GM10847 (cell line): Measurements from ENCODE around the gene FRMD8.

Experiments
- POLR2A ChIP-seq: IDR thresholded peaks from 2 replicates; pipeline ENCODE4 v1.6.1; 2011; ENCODE audit not compliant: insufficient read length; ENCODE audit errors: extremely low read depth

The FRMD8 gene

DNA sequence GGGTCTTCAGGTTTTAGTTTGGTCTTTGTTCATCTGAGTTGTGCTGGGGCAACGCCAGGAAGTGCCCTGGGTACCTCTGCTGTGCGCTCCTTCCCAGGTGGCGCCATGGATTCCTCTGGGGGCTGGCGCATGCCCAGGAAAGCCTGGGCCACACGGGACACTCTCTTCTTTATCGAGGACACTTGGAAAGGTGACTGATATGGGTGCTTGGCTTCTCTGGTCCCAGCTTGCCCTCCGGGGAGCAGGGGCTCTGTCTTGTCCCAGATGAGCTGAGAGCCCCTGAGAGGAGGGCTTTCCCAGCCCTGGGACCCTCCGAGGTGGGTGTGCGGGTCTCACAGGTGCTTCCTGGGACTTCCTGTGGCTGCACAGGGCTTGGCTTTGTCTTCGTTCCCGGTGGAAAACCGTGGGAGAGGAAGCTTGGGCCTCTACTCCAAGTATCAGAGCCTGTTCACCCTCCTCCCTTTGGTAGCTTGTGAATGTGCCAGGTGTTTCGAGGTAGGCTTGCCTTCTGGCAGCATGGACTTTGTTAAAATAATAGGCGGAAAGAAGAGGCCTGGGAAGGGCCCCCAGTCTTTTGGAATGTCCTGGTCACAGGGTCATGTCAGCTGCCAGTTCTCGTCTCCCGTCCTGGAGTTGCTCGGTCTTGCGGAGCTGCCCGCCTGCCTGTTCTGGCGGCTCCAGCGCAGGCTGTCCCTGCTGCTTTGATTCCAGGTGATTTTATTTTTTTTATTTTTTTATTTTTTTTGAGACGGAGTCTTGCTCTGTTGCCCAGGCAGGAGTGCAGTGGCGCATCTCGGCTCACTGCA is 26.0 kb downstream of the FRMD8 start:
- TF ChIP-seq POLR2A: no peak

DNA sequence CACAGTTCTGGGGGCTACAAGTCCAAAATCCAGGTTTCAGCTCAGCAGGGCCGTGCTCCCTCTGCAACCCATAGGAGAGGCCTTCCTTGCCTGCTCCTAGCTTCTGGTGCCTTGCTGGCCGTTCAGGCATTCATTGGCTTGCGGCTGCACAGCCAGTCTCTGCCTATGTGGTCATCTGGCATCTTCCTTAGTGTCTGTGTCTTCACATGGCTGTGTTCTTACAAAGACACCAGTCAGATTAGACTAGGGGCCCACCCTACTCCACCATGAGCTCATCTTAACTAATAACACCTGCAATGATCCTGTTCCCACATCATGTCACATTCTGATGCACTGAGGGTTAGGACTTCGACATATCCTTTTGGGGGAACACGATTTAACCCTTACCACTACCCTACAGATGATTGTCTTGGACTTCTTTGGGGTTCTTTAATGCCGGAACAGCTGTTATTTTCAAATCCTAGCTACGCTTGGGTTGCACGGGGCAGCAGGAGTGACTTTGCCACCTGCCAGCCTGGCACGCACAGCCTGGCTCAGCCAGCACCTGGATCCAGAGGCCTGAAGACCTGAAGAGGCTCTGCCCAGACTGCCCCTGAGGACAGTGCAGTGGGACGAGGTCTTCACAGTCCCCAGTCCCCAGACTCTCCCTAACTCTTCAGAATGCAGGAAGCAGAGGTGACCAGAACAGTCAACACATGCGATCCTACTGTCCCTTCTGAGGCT is 28.5 kb downstream of the FRMD8 start:
- no peak for TF ChIP-seq POLR2A

DNA sequence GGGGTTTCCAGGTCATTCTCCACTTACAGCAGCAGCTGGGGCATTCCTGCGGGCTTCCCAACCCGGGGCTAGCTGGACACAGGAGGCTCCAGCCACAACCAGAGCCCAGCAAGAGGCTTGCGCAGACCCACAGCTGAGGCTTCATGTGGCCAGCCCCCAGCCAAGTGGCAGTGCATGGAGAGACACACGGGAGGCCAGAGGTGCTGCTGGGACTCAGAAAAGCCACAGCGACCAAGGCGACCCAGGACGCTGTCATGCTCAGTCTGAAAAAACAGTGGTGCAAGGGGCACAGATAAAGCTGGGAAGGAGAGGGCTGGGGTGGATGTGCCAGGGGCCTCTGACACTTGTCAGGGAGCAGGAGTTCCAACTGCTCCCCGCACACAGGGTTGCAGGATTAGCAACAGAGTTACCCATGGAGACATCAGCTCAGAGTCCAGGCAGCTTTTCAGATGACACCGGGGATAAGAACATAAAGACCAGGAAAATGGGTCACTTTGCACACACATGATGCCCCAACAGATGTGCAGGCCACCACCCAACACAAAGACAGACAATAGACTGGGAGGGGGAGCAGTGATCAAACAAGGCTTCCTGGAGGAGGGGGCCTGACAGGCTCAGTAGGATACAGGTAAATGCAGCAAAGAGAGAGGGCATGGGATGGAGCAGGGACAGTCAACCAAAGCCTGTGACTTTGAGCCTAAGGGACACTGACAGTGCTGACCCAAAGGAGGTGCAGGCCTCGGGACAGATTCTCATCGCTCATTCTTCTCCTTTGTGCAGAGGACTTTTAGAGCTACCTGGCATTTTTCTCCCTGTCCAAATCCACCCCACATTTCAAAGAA is 29.3 kb downstream of the FRMD8 start:
- no peak for TF ChIP-seq POLR2A

DNA sequence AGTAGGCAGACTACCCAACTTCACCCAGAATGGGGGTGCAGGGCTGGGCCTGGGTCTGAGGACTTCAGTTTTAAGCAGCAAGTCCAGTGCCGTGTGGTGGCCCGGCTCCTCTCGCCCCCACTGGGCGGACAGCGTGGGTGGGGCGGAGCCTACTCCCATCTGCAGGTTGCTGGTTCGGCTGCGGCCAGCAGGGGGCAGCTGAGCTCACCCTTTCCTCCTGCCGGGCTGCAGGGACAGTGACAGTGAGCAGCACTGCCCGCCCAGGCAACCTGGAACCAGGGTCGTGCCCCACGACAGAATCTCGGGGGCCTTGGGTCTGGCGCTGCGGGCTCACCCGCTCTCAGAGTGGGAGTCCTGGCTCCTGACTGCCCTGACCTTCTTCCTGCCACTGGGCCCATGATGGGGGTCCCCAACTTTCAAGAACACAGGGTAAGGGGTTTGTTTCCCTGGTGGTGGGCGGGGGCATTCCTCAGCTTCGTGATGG is 29.9 kb downstream of the FRMD8 start:
- peak; percentile 16 for TF ChIP-seq POLR2A

DNA sequence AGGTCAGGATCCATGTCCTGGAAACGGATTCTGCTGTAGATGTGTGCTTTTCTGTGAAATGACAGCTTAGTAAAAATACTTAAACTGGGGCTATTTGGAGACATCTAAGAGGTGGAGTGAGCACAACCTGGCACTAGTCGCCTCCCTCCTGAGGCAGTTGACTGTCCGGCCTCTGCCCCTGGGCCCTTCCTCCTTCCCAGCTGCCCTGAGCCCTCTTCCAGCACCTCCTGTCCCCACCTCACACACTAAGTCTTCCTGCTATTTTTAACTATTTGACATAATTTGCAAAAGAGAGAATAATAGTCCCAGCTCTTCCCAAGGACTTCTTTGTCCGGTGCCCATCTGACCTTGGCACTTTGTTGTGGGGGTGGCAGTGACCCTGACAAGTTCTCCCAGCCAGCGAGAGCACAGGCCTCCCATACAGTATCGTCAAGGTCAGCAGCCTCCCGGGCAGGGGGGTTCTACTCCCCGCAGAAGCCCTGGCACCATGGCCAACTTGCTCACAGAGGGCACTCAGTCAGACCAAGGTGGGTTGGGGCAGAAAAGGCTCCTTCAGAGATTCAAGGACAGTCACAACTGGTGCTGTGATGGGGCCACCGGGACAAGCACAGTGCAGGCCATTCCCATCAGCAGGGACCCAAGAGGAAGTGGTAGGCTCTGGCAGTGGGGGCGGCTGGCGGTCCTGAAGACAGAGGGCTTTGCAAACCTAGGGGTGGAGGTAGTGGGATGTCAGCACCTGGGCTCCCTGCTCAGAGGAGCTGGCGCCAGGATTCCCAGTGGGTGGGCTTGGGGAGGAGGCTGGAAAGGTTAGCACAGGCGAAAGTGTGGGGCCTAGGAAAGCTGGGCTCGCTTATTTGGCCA is 30.6 kb downstream of the FRMD8 start:
- TF ChIP-seq POLR2A: no peak

DNA sequence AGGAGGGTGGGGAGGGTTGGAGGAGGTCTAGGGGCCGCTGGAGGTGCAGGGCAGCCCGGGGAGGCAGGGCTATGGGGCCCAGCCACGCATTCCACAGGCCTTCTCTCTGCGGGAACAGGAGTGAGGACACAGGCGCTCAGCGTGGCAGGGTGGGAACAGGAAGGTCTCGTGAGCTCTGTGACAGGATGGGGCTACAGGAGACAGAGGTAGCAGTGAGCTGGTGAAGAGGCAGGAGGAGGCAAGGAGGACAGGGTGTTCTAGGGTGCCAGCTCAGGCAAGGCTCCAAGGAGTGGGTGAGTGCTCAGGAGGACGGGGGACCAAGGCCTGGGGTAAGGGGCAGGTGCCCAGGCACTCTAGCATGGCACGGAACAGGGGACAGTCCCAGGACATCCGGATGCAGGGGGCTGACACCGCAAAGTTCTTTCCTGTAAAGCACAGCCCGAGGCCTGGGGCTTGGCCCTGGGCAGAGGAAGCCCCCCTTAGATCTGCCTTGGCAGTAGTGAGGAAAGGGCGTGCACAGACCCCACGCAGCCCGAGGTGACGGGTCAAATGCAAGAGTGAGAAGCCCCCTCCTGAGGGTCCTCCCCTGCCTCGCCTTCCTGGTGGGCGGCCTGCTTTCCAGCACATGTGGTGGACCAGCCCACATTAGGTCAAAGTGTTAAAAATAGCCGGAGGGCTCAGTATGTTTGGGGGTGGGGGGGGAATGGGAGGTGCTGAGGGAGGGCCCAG is 31.4 kb downstream of the FRMD8 start:
- TF ChIP-seq POLR2A: no peak

DNA sequence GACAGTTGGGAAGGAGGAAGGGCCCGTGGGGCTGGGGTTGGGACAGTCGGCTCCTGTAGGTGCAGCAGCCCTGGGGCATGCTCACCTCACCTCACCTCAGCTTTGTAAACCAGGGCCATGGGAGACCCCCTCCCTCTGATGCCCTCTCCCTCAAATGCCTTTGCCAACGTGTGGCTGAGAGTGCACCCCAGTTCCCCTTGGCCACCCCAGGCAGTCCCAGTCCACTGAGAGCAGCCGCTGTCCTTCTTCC is 31.9 kb downstream of the FRMD8 start:
- no peak for TF ChIP-seq POLR2A

DNA sequence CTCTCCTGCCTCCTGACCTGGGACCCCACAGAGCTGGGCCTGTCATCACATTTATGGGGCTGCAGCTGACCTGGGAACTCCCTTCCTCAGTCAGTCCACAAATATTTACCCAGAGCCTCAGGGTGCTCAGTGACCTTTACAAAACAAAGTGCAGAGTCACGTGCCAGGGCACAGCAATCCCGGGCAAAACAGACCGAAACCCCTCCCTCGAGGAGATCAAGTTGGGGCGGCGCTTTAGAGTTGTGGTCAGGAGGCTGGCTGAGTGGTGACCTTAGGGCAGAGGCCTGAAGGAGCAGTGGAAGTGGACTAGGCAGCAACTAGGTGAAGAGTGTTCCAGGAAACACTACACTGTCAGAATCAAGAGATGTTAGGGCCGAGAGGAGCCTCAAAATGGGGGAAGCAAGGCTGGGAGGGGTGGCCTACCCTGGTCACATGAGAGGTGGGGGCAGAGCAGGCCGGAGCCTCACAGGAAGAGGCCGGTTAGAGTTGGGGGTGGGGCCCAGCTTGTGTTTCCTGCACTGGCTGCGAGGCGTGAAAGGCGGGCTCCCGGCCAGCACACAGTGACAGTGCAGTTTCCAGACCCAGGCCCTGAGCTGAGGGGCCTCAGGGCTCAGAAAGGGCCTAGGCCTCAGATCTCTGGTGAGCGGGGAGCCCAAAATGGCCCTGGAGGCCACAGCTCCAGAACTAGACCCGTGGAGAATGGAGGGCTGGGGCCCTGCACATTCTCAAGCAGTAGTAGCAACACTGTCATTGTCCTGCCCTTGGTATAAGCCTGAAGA is 32.4 kb downstream of the FRMD8 start:
- TF ChIP-seq POLR2A: peak; percentile 89

DNA sequence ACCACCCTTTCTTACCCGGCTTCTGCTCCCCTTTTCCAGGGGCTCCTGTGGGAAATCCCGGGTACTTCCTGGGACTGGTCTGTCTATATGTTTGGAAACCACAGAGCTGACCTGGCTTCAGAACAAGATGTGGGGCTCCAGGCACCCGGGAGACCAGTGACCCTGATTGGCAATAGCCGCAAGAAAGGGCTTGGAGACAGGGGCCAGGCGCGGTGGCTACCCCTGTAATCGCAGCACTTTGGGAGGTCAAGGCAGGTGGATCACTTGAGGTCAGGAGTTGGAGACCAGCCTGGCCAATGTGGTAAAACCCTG is 33.0 kb downstream of the FRMD8 start:
- TF ChIP-seq POLR2A: no peak

DNA sequence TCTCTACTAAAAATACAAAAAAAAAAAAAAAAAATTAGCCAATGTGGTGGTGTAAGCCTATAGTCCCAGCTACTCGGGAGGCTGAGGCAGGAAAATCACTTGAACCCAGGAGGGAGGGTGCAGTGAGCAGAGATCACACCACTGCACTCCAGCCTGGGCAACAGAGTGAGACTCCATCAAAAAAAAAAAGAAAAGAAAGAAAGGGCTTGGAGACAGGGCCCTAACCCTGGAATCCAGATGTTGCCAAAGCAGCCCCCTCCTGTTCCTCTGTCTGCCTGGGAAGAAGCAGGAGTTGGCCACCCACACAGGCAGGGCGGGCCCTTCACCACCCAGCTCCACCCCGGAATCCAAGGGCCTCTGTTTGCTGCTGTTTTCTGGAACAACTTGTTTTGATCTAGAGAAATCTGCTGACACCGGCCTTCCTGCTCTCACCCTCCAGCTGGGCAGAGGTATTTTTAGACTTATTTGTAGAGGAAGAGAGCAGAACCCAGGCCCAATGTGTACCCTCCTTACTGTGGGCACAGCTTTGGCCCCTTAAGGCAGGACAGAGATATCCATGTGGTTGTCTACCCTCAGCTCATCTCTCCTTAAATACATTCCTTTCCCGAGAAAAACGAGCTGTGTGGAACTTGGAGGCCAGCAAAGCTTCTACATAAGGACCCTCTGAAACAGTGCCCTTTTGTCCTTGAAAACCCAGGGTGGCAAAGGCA is 33.5 kb downstream of the FRMD8 start:
- peak; percentile 38 for TF ChIP-seq POLR2A

DNA sequence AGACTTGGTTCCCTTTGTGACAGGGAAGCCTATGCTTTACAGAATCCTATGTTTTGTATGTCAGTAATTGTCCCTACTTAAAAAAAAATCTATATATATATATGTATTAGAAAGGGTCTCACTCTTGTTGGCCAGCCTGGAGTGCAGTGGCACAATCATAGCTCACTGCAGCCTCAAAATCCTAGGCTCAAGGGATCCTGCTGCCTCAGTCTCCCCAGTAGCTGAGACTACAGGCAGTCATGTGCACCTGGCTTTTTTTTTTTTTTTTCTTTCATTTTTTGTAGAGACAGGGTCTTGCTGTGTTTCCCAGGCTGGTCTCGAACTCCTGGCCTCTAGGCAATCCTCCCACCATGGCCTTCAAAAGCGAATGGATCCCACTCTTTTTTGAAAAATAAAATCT is 34.1 kb downstream of the FRMD8 start:
- no peak for TF ChIP-seq POLR2A

DNA sequence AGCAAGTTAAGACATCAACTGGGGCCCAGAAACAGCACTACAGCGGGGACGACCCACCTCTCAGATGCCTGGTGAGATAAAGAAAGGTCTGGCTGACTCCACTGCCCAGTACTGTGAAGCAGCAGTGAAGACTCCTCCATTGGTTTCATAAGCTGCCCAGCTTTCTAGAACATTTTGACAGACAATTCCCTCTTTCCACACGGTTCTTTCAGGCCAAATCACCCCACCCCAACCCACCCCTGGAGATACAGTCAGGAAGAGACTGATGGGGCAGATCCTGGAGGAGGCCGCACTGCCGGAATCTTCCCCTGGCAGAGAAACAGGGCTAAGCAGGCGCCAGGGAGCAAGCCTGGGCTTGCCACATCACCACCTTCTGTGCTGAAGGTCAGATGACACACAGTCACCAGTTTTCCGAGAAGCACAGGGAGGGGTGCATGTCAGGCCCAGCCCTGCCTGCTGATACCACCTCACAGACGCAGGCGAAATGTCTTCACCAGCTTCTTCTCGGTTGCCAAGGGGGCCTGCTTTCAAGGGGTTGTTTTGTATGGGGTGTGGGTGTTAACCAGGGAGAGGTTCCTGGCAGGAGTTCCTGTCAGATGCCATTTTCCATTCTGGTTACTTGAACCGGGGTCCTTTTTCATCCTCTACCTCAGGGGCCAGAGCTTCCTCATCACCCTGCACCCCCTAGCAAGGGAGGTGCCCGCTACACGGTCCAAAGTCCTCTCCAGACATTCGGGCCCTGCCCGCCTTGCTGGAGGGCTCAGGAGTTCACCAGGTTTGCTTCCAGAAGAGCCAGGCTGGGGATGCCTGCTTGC is 34.7 kb downstream of the FRMD8 start:
- TF ChIP-seq POLR2A: peak; percentile 79
